K562 (cell line): ENCODE measurements around the gene PTGER3. TPM values are rescaled to one million over a fixed set of nuclear protein-coding genes. Genes with fewer than 3 reads are reported as not detected.

Experiments used
- polyA plus RNA-seq, 8 experiments: library from polyadenylated mRNA; depleted of rRNA in 4 of 8; stranded (reverse) in 5 of 8; unstranded in 3 of 8; fragments of >200 nt; fragmentation: Nextera tagmentation in 2 of 8; fragmentation: Illumina TruSeq in 1 of 8; extraction: Ambion mirVana in 2 of 8; extraction: Trizol in 1 of 8; gene quantifications; 2 replicates each; pipeline versions ENCODE4 v1.2.1 to v1.2.3, GENCODE V29; 2011 to 2014; ENCODE audit warnings: inconsistent platforms in 1 of 8, missing spikeins in 1 of 8
- total RNA-seq, 7 experiments: library from RNA; depleted of rRNA in 6 of 7; stranded (reverse); fragments of >200 nt in 6 of 7; fragmentation: Illumina TruSeq in 2 of 7; extraction: Trizol in 2 of 7; gene quantifications; 2 replicates each; pipeline versions ENCODE4 v1.2.1 to v1.2.3, GENCODE V29; 2011 to 2021; ENCODE audit warnings: low replicate concordance in 1 of 7
- TF ChIP-seq, protein P1 (sequence below), 2 experiments: fragments of 450-650 bp; formaldehyde crosslinking in 1 of 2; IDR thresholded peaks; 2 replicates each; pipeline versions ENCODE4 v1.4.0 to v1.6.1; 2014 to 2020; ENCODE audit warnings: mild to moderate bottlenecking in 2 of 2, borderline replicate concordance in 1 of 2, low read depth in 1 of 2

The PTGER3 gene
- total and polyA plus RNA-seq, 9 of the 15 experiments (the other 6 are each of a cell fraction or from before 2014, with no cell fraction given), result 3.8 to 28.5 (median 14.2) TPM

DNA sequence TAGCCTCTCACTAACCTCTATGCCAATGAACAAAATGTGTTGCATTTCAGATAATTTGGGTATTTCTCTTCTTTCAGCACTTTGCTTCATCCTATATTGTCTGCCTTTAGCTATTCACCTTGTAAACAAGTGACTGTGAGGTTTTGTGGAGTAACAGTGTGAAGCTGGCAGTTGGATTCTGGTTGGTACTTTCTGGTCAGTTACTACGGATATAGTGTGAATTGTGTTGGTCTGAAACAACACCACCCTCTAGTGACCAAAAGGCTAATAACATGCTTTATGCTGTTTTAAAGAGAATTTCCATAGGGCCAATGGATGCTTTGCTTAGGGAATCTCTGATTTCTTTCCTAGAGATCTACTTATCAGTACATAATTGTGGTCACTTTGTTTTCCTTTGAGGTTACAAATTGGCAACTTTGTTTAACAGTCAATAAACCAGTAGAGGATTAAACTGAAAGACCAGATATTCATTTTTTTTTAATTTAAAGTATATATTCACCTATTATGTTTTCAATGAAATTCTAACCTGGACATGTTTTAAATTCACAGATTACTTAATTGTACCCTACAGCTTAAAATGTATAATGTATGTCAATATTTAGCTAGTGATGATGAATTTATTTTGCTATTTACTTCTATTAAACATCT is 2.5 kb upstream of the PTGER3 start (continued):
- TF ChIP-seq, protein P1, sequence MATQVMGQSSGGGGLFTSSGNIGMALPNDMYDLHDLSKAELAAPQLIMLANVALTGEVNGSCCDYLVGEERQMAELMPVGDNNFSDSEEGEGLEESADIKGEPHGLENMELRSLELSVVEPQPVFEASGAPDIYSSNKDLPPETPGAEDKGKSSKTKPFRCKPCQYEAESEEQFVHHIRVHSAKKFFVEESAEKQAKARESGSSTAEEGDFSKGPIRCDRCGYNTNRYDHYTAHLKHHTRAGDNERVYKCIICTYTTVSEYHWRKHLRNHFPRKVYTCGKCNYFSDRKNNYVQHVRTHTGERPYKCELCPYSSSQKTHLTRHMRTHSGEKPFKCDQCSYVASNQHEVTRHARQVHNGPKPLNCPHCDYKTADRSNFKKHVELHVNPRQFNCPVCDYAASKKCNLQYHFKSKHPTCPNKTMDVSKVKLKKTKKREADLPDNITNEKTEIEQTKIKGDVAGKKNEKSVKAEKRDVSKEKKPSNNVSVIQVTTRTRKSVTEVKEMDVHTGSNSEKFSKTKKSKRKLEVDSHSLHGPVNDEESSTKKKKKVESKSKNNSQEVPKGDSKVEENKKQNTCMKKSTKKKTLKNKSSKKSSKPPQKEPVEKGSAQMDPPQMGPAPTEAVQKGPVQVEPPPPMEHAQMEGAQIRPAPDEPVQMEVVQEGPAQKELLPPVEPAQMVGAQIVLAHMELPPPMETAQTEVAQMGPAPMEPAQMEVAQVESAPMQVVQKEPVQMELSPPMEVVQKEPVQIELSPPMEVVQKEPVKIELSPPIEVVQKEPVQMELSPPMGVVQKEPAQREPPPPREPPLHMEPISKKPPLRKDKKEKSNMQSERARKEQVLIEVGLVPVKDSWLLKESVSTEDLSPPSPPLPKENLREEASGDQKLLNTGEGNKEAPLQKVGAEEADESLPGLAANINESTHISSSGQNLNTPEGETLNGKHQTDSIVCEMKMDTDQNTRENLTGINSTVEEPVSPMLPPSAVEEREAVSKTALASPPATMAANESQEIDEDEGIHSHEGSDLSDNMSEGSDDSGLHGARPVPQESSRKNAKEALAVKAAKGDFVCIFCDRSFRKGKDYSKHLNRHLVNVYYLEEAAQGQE (IDR thresholded peaks at IDR 0.05; ENCODE audit: borderline replicate concordance), result peak; percentile 87
- TF ChIP-seq, protein P1 (CRISPR knock-in tag; IDR thresholded peaks at IDR 0.05; ENCODE audit: low read depth), result no peak
